ENCODE measurements around the gene RAB29. TPM values are rescaled to one million over a fixed set of nuclear protein-coding genes. Genes with fewer than 3 reads are reported as not detected.
A peak's percentile ranks its signal among the peaks of the same experiment; 100 is the strongest.

The RAB29 gene
- total RNA-seq, 1 donor from 2014 or later, result 13.6 TPM

- H3K27me3 Mint-ChIP-seq, result peaks cover 5% of the 10 kb centered on the region
- peaks cover 20% of the 10 kb centered on the region for H3K36me3 Mint-ChIP-seq
- TF ChIP-seq, protein P1, sequence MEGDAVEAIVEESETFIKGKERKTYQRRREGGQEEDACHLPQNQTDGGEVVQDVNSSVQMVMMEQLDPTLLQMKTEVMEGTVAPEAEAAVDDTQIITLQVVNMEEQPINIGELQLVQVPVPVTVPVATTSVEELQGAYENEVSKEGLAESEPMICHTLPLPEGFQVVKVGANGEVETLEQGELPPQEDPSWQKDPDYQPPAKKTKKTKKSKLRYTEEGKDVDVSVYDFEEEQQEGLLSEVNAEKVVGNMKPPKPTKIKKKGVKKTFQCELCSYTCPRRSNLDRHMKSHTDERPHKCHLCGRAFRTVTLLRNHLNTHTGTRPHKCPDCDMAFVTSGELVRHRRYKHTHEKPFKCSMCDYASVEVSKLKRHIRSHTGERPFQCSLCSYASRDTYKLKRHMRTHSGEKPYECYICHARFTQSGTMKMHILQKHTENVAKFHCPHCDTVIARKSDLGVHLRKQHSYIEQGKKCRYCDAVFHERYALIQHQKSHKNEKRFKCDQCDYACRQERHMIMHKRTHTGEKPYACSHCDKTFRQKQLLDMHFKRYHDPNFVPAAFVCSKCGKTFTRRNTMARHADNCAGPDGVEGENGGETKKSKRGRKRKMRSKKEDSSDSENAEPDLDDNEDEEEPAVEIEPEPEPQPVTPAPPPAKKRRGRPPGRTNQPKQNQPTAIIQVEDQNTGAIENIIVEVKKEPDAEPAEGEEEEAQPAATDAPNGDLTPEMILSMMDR (conservative IDR thresholded peaks at IDR 0.05), result no peak
- no peak for DNase-seq (ENCODE audit: extremely low spot score, unreplicated experiment)
- H3K27ac Mint-ChIP-seq, result peak overlapping the region; percentile 24
- no peaks in the 10 kb centered on the region for H3K9me3 Mint-ChIP-seq
- peak overlapping the region; percentile 78 for H3K4me3 Mint-ChIP-seq
- peaks cover 23% of the 10 kb centered on the region for H3K4me1 Mint-ChIP-seq (ENCODE audit: unreplicated experiment)
These were observed 28.4 kb downstream of the RAB29 start for GRCh38 chr1:205746757-205747412.

DNA sequence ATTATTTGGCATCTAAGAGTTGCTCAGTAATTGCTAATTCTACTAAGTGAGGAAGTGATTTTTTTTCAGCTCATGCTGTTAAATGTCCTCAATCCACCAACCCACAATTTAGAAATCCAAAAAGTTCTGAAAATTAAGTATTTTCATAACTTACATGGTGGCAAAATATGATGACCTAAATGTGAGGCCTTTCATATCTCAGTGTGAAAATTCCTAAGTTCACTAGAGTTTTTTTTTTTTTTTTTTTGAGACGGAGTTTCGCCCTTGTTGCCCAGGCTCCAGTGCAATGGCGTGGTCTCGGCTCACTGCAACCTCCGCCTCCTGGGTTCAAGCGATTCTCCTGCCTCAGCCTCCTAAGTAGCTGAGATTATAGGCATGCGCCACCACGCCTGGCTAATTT, 30.9 kb downstream of the RAB29 start:
- Mint-ChIP-seq H3K4me3 (no peak overlapping the region), H3K27me3 (no peaks in the 10 kb centered on the region), H3K27ac (no peak overlapping the region), H3K36me3 (peaks cover 21% of the 10 kb centered on the region), H3K9me3 (no peaks in the 10 kb centered on the region), H3K4me1 (ENCODE audit: unreplicated experiment) (peaks cover 23% of the 10 kb centered on the region)
- DNase-seq (ENCODE audit: extremely low spot score, unreplicated experiment), result no peak
- TF ChIP-seq, protein P1 (conservative IDR thresholded peaks at IDR 0.05), result no peak

GRCh38 chr1:205743977-205744376, 31.3 kb downstream of the RAB29 start:
- H3K36me3 Mint-ChIP-seq, result peaks cover 24% of the 10 kb centered on the region
- peaks cover 26% of the 10 kb centered on the region for H3K4me1 Mint-ChIP-seq (ENCODE audit: unreplicated experiment)
- H3K27ac Mint-ChIP-seq, result no peak overlapping the region
- H3K27me3 Mint-ChIP-seq, result no peaks in the 10 kb centered on the region
- no peaks in the 10 kb centered on the region for H3K9me3 Mint-ChIP-seq
- TF ChIP-seq, protein P1 (conservative IDR thresholded peaks at IDR 0.05), result no peak
- no peak overlapping the region for H3K4me3 Mint-ChIP-seq
- DNase-seq (ENCODE audit: extremely low spot score, unreplicated experiment), result no peak

DNA sequence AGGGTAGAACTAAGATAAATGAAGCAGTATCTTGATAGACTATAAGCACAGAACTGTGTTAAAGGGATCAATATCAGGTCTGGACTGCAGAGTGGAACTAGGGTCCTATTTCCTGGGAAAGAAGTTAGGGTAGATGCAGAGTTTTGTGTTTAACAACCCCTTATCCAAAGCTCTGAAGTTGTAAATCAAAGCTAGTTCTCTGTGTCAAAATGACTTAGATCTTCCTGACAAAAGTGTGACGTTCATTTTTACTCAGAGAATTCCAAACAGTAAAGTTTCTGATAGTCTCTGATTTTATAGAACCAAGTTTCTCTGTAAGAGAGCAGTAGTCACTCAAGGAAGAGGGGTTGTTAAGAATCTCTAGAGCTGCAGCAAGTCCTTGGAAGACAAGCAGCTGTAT, 33.6 kb downstream of the RAB29 start:
- TF ChIP-seq, protein P1 (conservative IDR thresholded peaks at IDR 0.05), result no peak
- H3K27ac Mint-ChIP-seq, result no peak overlapping the region

GRCh38 chr1:205739348-205740160, 35.7 kb downstream of the RAB29 start:
- no peaks in the 10 kb centered on the region for H3K9me3 Mint-ChIP-seq
- peaks cover 25% of the 10 kb centered on the region for H3K36me3 Mint-ChIP-seq
- TF ChIP-seq, protein P1 (conservative IDR thresholded peaks at IDR 0.05), result no peak
- no peaks in the 10 kb centered on the region for H3K27me3 Mint-ChIP-seq
- DNase-seq (ENCODE audit: extremely low spot score, unreplicated experiment), result no peak
- H3K4me3 Mint-ChIP-seq, result no peak overlapping the region
- H3K27ac Mint-ChIP-seq, result no peak overlapping the region
- H3K4me1 Mint-ChIP-seq (ENCODE audit: unreplicated experiment), result peaks cover 15% of the 10 kb centered on the region

More for the DNA sequence above, 33.6 kb downstream of the RAB29 start:
- Mint-ChIP-seq H3K4me3 (no peak overlapping the region), H3K27me3 (no peaks in the 10 kb centered on the region), H3K9me3 (no peaks in the 10 kb centered on the region), H3K4me1 (ENCODE audit: unreplicated experiment) (peaks cover 21% of the 10 kb centered on the region), H3K36me3 (peaks cover 25% of the 10 kb centered on the region)
- DNase-seq (ENCODE audit: extremely low spot score, unreplicated experiment), result no peak

Measured in type B pancreatic cell (in vitro differentiated cells).